MCF 10A (cell line): Measurements from ENCODE around the gene CRP. TPM values are rescaled to one million over a fixed set of nuclear protein-coding genes. Genes with fewer than 3 reads are reported as not detected.

Experiments
- BruUV-seq: library from RNA; stranded (reverse); fragments of 400-500 nt; replicated peaks from 2 replicates; lab custom pipeline; 2021; lab: Mats Ljungman, UMichigan
- CTCF ChIA-PET: fragments of 300-600 bp; sonication (Branson Sonifier 250); formaldehyde crosslinking; extraction: SDS; loops from one replicate; lab custom pipeline; 2021; ENCODE audit warnings: antibody characterized with exemption, inconsistent platforms; lab: Yijun Ruan, JAX
- POLR2A ChIA-PET: fragments of 300-600, 350-650 bp; sonication (Branson Sonifier 250); formaldehyde crosslinking; extraction: SDS; loops from one replicate; lab custom pipeline; 2020; ENCODE audit warnings: antibody characterized with exemption, inconsistent platforms; lab: Yijun Ruan, JAX
- DNase-seq: peaks from one replicate; pipeline ENCODE4 v3.0.0-alpha.2; 2018; ENCODE audit not compliant: unreplicated experiment
- H3K27ac Mint-ChIP-seq: one replicate; pipeline ENCODE4 v1.8.0; 2022; ENCODE audit warnings: mild to moderate bottlenecking, low read depth, mixed read lengths; ENCODE audit not compliant: unreplicated experiment
- H3K27me3 Mint-ChIP-seq: one replicate; pipeline ENCODE4 v1.8.0; 2022; ENCODE audit warnings: mixed read lengths; ENCODE audit not compliant: insufficient read depth, unreplicated experiment
- H3K36me3 Mint-ChIP-seq: one replicate; pipeline ENCODE4 v1.8.0; 2022; ENCODE audit warnings: mild to moderate bottlenecking, moderate library complexity, mixed read lengths; ENCODE audit not compliant: insufficient read depth, unreplicated experiment
- H3K4me1 Mint-ChIP-seq: one replicate; pipeline ENCODE4 v1.8.0; 2022; ENCODE audit warnings: mixed read lengths; ENCODE audit not compliant: insufficient read depth, unreplicated experiment
- H3K4me3 Mint-ChIP-seq: one replicate; pipeline ENCODE4 v1.8.0; 2022; ENCODE audit warnings: mild to moderate bottlenecking, moderate library complexity, mixed read lengths; ENCODE audit not compliant: unreplicated experiment
- H3K9me3 Mint-ChIP-seq: one replicate; pipeline ENCODE4 v1.8.0; 2022; ENCODE audit warnings: mixed read lengths; ENCODE audit not compliant: unreplicated experiment
- CTCF ChIP-seq: fragments of 200-600 bp; IDR thresholded peaks from one replicate; pipeline ENCODE4 v1.8.0; 2022; ENCODE audit warnings: antibody characterized with exemption, mild to moderate bottlenecking; ENCODE audit not compliant: unreplicated experiment
- intact Hi-C: fragments of 100-400 bp; cut with micrococcal nuclease; formaldehyde crosslinking; loops from 2 replicates; pipeline ENCODE4 v1.14.1; 2022
- total RNA-seq: library from RNA; stranded (reverse); gene quantifications from 2 replicates; pipeline ENCODE4 v1.2.3, GENCODE V29; 2022

The CRP gene
- total RNA-seq, 1 experiment from 2014 or later, result 0.26 TPM

- ChIA-PET CTCF (interaction anchor here (0.7 kb wide), 1 partner anchor 575 kb away, joined by 3 read pairs; no protein-coding TSS in a partner anchor), POLR2A (no interaction called here)
- H3K4me3 Mint-ChIP-seq, result no peak overlapping the region
- intact Hi-C loops, result no loop called here
- H3K9me3 Mint-ChIP-seq, result peaks cover 20% of the 10 kb centered on the region
- H3K36me3 Mint-ChIP-seq, result no peaks in the 10 kb centered on the region
- no TSS peak for BruUV-seq
- H3K27me3 Mint-ChIP-seq, result no peaks in the 10 kb centered on the region
- DNase-seq, result no peak
- H3K27ac Mint-ChIP-seq, result no peak overlapping the region
- no peak for TF ChIP-seq CTCF
- no peaks in the 10 kb centered on the region for H3K4me1 Mint-ChIP-seq
These were observed 50.1 kb downstream of the CRP start for GRCh38 chr1:159664247-159664646.

GRCh38 chr1:159663552-159663951, 50.8 kb downstream of the CRP start:
- DNase-seq, result no peak
- no TSS peak for BruUV-seq
- Mint-ChIP-seq H3K36me3 (no peaks in the 10 kb centered on the region), H3K27me3 (no peaks in the 10 kb centered on the region), H3K4me3 (no peak overlapping the region), H3K9me3 (peaks cover 20% of the 10 kb centered on the region), H3K4me1 (no peaks in the 10 kb centered on the region), H3K27ac (no peak overlapping the region)
- CTCF ChIA-PET, result no interaction called here
- no peak for TF ChIP-seq CTCF
- POLR2A ChIA-PET, result no interaction called here
- intact Hi-C loops, result no loop called here

Other genes starting within 250 kb of the CRP start
- not detected in 2 replicates for gene OR10J5, start 178.6 kb downstream of the CRP start, total RNA-seq
- not detected in 2 replicates for gene APCS, start 126.8 kb downstream of the CRP start, total RNA-seq
- 119 and 178 TPM in 2 replicates for gene DUSP23, start 66.4 kb upstream of the CRP start, total RNA-seq
- gene FCRL6, start 87.8 kb upstream of the CRP start, total RNA-seq, result not detected in 2 replicates
- not detected in 2 replicates for gene SLAMF8, start 112.3 kb upstream of the CRP start, total RNA-seq
- gene VSIG8, start 148.1 kb upstream of the CRP start, total RNA-seq, result not detected in 2 replicates
- 0.32 and 0.40 TPM in 2 replicates for gene CFAP45, start 185.6 kb upstream of the CRP start, total RNA-seq
- 464 and 483 TPM in 2 replicates for gene TAGLN2, start 210.9 kb upstream of the CRP start, total RNA-seq
- gene IGSF9, start 231.0 kb upstream of the CRP start, total RNA-seq, result 0.25 and 0.44 TPM in 2 replicates
- not detected in 2 replicates for gene SLAMF9, start 239.6 kb upstream of the CRP start, total RNA-seq